Ovary (tissue), 3 donors: Measurements from ENCODE around the gene MTHFD2.

Source experiments
- CTCF ChIP-seq, 3 donors: fragments of 450-650 bp in 2 of 3; fragments of 200-600 bp in 1 of 3; IDR thresholded peaks; one replicate each; pipeline versions ENCODE4 v1.5.1 to v1.8.0; 2016 to 2022; ENCODE audit warnings: antibody characterized with exemption in 3 of 3, mild to moderate bottlenecking in 1 of 3
- EP300 ChIP-seq: sonication (generic); formaldehyde crosslinking; IDR thresholded peaks from one replicate; pipeline ENCODE4 v1.6.1; 2017; ENCODE audit warnings: antibody characterized with exemption
- donor health status: DM: no; HTN: no; CAD: no.

DNA sequence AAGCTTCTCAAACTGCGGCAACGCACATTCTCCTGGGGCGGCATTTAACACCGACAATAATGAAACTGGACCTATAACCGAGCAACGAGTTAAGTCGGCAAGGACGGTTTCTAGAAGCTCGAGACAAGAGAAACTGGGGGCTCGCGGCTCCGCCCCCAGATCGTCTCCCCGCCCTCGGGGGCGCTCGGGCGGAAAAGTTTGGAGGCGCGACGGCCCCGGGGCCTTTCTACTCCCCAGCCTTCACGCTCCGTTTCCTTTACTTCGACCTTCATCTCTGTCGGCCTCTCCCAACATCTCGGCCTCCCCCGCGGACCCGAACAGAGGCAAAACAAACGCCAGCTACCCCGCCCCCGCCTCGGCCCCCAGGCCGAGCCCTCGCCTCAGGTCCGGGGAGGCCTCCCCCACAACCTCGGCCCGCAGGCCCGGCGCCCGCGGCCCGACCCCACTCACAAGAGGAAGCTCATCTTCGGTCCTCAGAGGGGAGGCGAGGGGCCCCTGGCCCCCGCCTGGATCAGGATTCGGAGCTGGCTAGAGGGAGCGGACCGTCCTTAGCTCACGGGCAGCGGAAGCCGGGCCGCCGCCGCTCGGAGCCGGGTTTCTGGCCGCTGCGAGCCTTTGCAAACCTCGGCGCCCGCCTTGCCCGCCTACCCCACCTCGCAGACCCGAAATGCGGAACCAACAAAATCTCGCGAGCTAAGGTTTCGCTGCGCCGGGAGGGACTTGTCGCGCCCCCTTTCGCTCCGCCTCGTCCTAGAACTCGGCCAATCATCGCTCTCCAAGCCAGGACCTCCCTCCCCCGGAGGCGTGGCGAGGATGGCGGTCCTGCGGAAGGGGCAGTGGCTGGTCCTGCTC lies 20.0 kb upstream of the MTHFD2 start, which contains the start of gene MOB1A:
- TF ChIP-seq CTCF (IDR thresholded peaks at IDR 0.05): peak in 1 of 3 donors; percentile 27
- no peak for TF ChIP-seq EP300
